AG09309 (cell line): ENCODE results near the gene RGN.

Source experiments
- DNase-seq: peaks from one replicate; pipeline ENCODE4 v3.0.0-alpha.2; 2010; ENCODE audit warnings: low read depth
- H3K4me3 ChIP-seq: 2 replicates; pipeline ENCODE4 v1.5.1; 2011; ENCODE audit warnings: mild to moderate bottlenecking, low read depth, low read length, moderate library complexity; ENCODE audit not compliant: control insufficient read depth
- TF ChIP-seq, protein P1 (sequence below): IDR thresholded peaks from 2 replicates; pipeline ENCODE4 v1.5.1; 2011; ENCODE audit warnings: mild to moderate bottlenecking, low read depth, low read length, inconsistent platforms; ENCODE audit not compliant: insufficient read depth, control insufficient read depth; ENCODE audit errors: missing control alignments

The RGN gene

DNA sequence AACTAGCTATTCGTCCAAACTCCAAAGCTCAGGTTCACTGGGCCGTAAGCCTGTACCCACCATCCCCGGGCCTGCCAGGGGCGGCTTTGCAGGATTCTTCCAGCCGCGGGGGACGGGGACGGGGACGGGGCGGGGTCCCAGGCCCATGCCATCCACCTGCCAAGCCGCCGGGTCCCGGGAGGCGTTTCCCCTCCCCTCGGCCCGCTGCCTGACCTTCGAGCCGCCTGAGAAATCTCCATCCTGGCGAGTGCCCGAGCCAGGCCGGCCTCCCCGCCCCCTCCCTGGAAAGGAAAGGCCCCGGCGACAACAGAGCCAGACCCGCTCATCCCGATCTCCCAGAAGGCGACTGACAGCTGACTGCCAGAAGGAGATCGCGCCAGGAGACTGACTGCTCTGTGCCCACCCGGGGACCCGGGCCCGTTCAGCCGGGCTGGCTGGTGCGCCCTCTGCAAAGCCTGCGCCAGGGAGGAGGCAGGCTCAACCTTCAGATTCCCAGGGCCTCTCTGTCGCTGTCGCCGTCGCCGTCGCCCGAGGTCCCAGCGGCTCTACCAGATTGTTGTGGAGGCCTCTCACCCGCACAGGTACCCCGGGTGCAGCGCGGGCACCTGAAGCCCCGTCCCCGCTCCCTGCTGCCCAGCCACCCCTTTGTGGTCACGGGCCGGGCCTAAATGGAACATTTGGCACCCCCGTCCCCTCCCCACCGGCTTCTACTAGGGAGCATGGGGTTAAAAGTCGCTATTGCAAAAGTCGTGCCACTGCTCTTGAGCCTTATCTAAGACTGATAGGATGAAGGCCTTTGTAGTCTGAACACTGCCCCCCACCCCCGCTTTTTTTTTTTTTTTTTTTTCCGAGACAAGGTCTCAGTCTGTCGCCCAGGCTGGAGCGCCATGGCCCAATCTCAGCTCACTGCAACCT, at the start of gene RGN:
Gene RGN, plus strand, starts transcription at position 315 of the 915 bp plus-strand sequence. CDS start 2,702 bp downstream, outside the sequence.
- DNase-seq, result no peak
- H3K4me3 ChIP-seq, result peak within 1 kb of the TSS; percentile 26
- TF ChIP-seq, protein P1, sequence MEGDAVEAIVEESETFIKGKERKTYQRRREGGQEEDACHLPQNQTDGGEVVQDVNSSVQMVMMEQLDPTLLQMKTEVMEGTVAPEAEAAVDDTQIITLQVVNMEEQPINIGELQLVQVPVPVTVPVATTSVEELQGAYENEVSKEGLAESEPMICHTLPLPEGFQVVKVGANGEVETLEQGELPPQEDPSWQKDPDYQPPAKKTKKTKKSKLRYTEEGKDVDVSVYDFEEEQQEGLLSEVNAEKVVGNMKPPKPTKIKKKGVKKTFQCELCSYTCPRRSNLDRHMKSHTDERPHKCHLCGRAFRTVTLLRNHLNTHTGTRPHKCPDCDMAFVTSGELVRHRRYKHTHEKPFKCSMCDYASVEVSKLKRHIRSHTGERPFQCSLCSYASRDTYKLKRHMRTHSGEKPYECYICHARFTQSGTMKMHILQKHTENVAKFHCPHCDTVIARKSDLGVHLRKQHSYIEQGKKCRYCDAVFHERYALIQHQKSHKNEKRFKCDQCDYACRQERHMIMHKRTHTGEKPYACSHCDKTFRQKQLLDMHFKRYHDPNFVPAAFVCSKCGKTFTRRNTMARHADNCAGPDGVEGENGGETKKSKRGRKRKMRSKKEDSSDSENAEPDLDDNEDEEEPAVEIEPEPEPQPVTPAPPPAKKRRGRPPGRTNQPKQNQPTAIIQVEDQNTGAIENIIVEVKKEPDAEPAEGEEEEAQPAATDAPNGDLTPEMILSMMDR, result no peak

DNA sequence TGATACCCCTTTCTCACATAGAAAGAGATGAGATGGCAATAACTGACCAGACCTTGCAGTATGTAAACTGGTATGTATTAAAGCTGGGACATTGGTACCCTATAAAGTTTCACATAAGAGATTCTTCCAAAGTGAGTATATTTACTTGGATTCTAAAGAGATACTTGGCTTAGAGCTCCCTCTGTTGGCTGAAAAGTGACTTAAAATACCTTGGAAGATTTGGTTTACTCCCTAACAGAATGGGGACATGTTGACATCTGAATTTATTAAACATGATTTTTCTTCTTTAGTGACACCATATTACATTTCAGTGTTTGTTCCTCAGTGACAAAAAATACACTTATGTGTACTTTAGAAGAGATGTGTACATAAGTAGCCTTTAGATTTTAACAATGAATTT, 47.9 kb upstream of the RGN start:
- TF ChIP-seq, protein P1, result peak; percentile 66
- H3K4me3 ChIP-seq, result no peak overlapping the region
- peak; percentile 28 for DNase-seq

DNA sequence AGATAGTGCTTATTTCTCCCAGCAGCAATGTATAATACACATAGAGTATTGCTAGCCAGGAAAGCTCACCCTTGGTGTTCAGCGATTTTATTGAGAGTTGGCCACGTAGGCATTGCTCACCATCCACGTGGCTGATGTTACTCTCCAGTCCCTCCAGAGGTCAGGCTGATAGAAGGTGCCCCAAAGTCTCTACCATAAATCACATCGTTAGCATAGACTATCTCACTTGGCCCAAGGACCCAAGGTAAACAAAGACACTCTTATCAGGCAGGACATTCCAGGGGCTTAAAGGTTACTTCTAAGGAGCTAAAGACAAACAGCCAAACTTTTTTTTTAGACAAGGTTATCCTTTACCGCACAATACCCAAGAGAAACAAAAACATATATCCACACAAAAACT, 30.3 kb upstream of the RGN start:
- no peak for DNase-seq

DNA sequence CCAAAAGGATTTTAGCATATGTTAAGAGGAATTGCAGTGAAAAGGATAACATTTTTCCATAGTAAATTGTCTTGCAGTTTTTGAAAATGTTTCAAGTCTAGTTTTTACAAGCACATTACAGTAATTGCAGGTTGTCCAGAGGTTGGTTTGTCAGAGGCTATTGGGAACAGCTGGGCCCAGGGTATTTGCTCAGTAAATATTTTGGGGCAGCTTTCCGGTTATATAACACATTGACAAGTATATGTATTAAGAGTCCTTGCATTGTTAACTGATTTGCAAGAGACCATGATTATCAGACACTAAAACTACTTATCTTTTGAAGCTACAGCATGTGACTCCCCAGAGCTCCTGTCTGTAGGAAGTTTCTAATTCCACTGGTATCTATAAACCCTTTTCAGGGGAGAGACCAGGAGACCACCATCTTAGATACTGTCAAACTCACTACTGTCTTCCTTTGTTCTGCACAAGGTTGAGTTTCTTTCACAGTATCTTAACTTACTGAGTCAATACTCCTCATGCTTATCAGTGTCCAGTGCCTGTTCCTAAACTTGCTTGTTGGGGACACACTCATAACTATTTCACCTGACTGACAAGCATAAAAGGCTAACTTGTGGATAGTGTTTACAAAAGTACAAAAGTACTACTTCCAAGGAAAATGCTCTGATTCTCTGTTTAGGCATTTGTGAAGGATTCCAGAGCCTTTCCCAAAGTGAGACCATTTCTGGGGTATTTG, 18.9 kb upstream of the RGN start:
- H3K4me3 ChIP-seq, result no peak overlapping the region
- TF ChIP-seq, protein P1, result no peak
- no peak for DNase-seq

More for the DNA sequence above, 30.3 kb upstream of the RGN start:
- no peak overlapping the region for H3K4me3 ChIP-seq
- TF ChIP-seq, protein P1, result no peak

DNA sequence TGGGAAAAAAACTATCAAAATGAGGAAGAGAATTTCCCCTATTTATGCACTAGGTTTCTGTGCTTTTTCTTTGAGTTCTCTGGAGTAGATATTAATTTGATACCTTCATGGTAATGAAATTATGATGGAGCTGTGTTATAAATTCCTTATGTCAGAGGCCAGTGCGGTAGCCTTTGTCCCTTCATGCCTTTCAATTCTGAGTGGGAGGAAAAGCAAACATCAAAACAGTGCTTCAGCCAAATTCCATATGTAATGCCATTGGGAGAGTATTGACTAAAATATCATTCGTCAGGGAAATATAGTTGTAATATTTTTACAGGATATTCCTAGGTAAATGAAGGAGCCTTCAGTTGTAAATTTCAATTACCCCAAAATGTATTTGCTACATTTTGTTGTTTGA, 17.5 kb upstream of the RGN start:
- TF ChIP-seq, protein P1, result no peak

DNA sequence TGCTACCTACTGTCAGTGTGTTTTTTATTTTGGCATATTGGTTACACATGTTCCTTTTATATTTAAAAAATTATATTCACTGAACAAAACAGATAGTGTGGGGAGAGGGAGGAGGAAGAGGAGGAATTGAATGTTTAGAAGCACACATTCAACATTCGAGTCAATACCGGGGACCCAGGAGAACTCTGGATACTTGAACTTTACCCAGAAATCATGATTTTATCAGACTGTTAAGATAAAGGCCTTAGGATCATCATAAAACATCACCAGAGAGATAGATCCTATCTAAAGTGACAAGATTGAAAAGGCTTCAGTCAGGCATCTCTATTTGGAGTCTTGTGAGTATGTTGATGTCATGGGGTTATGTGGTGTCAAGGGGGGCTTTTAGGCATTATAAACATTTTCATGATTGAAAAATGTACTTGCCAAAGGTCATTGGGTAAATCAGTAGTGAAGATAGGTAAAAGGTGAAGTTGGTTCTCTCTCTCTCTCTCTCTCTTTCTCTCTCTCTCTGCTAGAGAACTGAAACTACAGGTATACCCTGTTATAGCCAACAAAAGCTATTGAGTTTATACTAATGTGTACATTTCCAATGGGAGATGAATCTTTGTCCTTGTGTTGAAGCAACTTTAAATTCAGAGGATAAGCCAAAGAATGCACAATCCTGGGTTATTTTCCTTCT, 16.9 kb upstream of the RGN start:
- no peak for DNase-seq
- TF ChIP-seq, protein P1, result no peak
- H3K4me3 ChIP-seq, result no peak overlapping the region

More for the DNA sequence above, 17.5 kb upstream of the RGN start:
- H3K4me3 ChIP-seq, result no peak overlapping the region
- DNase-seq, result no peak
